GM18508 (cell line): ENCODE measurements around the gene TXK.
A peak's percentile ranks its signal among the peaks of the same experiment; 100 is the strongest.

Experiments
- ATAC-seq: cut with Tn5 transposase; IDR thresholded peaks from one replicate; pipeline ENCODE4 v1.9.1; 2021; ENCODE audit warnings: moderate number of reproducible peaks; ENCODE audit not compliant: insufficient read depth, unreplicated experiment

TXK gene

GRCh38 chr4:48028696-48029095, 105.4 kb downstream of the TXK start:
- ATAC-seq: no peak

- peak; percentile 65 for ATAC-seq
Observed at GRCh38 chr4:48027653-48028052, 106.4 kb downstream of the TXK start.

- no peak for ATAC-seq
Observed at GRCh38 chr4:48025005-48025404, 109.0 kb downstream of the TXK start.

GRCh38 chr4:48024522-48024921, 109.5 kb downstream of the TXK start:
- ATAC-seq: no peak

GRCh38 chr4:48022192-48022799, 111.8 kb downstream of the TXK start:
- ATAC-seq: no peak

- ATAC-seq: no peak
Observed at GRCh38 chr4:48021100-48021499, 113.0 kb downstream of the TXK start.

GRCh38 chr4:48018112-48018511, 115.9 kb downstream of the TXK start:
- no peak for ATAC-seq

- no peak for ATAC-seq
Observed at GRCh38 chr4:48017108-48017571, 116.9 kb downstream of the TXK start.
